ENCODE measurements around the gene PRKN.
A peak's percentile ranks its signal among the peaks of the same experiment; 100 is the strongest.

Gene PRKN

DNA sequence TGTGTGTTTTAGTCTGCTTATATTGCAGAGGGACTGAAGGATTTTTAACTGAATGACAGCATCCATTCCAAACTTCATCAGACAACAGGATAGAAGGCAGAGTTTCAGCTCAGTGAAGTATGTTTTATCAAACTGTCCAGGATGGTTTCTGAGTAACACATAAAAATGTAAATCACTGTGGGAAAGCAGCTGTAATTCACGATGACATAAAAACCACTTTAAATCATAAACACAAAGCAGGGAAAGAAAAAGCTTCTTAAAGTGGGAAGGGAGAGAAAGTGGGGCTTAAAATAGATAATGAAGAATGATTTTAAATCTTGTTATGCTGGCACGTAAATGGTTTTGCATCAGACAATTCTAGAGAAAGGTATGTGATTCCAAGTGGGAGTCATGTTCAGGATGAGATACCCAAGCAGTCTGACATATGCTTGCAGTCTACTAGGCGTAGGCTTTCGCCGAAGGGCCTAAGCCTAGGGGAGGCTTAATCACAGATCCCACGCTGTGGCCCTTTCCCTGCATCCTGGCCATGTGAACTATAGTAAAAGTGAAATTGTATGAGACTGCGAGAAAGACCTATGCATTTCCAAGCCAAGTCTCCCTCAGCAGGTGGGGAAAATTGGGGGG is 610.6 kb downstream of the PRKN start:
- ATAC-seq: no peak
- TF ChIP-seq RARB (CRISPR knock-in tag; IDR thresholded peaks at IDR 0.05): no peak
- no peak for TF ChIP-seq ARNTL (CRISPR knock-in tag; IDR thresholded peaks at IDR 0.05; ENCODE audit: borderline replicate concordance, low read depth)
- TF ChIP-seq ZNF565 (CRISPR knock-in tag; conservative IDR thresholded peaks at IDR 0.05; ENCODE audit: low read depth): no peak
- peak; percentile 64 for TF ChIP-seq ISL1 (CRISPR knock-in tag; IDR thresholded peaks at IDR 0.05)

DNA sequence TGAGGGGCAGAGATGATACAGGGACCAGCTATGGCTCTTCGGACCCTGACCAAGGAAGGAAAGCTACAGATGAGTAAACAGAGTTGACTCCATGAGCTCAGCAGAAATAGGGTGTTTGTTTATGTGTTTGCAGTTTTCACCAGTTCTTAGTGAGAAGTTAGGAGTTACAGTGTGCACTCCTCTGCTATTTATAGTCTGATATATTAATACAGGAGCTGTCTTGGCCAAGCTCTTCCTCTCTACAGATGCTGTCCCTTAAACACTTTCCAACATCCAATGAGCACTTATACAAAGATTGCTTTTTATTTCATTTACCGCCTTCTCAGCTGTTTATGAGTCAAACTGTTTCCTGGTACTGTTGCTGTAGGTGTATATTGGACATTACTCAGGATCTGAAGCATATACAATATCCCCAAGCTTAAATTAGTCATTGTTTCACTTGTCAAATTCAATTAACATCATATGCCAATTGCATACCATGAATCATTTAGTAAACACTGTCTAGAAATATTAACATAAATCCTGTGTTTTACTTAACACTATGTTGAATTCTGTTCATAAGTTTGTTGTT is 618.0 kb downstream of the PRKN start:
- no peak for TF ChIP-seq ZNF8 (CRISPR knock-in tag; IDR thresholded peaks at IDR 0.05)
- TF ChIP-seq, protein P1, sequence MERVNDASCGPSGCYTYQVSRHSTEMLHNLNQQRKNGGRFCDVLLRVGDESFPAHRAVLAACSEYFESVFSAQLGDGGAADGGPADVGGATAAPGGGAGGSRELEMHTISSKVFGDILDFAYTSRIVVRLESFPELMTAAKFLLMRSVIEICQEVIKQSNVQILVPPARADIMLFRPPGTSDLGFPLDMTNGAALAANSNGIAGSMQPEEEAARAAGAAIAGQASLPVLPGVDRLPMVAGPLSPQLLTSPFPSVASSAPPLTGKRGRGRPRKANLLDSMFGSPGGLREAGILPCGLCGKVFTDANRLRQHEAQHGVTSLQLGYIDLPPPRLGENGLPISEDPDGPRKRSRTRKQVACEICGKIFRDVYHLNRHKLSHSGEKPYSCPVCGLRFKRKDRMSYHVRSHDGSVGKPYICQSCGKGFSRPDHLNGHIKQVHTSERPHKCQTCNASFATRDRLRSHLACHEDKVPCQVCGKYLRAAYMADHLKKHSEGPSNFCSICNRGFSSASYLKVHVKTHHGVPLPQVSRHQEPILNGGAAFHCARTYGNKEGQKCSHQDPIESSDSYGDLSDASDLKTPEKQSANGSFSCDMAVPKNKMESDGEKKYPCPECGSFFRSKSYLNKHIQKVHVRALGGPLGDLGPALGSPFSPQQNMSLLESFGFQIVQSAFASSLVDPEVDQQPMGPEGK (CRISPR knock-in tag; IDR thresholded peaks at IDR 0.05; ENCODE audit: borderline replicate concordance): no peak
- no peak for TF ChIP-seq TOX (CRISPR knock-in tag; IDR thresholded peaks at IDR 0.05; ENCODE audit: borderline replicate concordance)
- TF ChIP-seq ZNF70 (CRISPR knock-in tag; IDR thresholded peaks at IDR 0.05): no peak
- no peak for TF ChIP-seq CSDC2 (CRISPR knock-in tag; IDR thresholded peaks at IDR 0.05)
- no peak for TF ChIP-seq ZFP3 (CRISPR knock-in tag; IDR thresholded peaks at IDR 0.05)
- TF ChIP-seq, protein P2, sequence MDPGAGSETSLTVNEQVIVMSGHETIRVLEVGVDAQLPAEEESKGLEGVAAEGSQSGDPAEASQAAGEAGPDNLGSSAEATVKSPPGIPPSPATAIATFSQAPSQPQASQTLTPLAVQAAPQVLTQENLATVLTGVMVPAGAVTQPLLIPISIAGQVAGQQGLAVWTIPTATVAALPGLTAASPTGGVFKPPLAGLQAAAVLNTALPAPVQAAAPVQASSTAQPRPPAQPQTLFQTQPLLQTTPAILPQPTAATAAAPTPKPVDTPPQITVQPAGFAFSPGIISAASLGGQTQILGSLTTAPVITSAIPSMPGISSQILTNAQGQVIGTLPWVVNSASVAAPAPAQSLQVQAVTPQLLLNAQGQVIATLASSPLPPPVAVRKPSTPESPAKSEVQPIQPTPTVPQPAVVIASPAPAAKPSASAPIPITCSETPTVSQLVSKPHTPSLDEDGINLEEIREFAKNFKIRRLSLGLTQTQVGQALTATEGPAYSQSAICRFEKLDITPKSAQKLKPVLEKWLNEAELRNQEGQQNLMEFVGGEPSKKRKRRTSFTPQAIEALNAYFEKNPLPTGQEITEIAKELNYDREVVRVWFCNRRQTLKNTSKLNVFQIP (CRISPR knock-in tag; IDR thresholded peaks at IDR 0.05; ENCODE audit: borderline replicate concordance, low read depth): no peak
- TF ChIP-seq, protein P3, sequence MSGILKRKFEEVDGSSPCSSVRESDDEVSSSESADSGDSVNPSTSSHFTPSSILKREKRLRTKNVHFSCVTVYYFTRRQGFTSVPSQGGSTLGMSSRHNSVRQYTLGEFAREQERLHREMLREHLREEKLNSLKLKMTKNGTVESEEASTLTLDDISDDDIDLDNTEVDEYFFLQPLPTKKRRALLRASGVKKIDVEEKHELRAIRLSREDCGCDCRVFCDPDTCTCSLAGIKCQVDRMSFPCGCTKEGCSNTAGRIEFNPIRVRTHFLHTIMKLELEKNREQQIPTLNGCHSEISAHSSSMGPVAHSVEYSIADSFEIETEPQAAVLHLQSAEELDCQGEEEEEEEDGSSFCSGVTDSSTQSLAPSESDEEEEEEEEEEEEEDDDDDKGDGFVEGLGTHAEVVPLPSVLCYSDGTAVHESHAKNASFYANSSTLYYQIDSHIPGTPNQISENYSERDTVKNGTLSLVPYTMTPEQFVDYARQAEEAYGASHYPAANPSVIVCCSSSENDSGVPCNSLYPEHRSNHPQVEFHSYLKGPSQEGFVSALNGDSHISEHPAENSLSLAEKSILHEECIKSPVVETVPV (CRISPR knock-in tag; IDR thresholded peaks at IDR 0.05): no peak
- TF ChIP-seq CREB5 (CRISPR knock-in tag; IDR thresholded peaks at IDR 0.05; ENCODE audit: low read depth): no peak
- no peak for TF ChIP-seq OSR1 (CRISPR knock-in tag; IDR thresholded peaks at IDR 0.05)
- no peak for TF ChIP-seq ZFP30 (CRISPR knock-in tag; IDR thresholded peaks at IDR 0.05)
- TF ChIP-seq TCF4 (CRISPR knock-in tag; IDR thresholded peaks at IDR 0.05; ENCODE audit: borderline replicate concordance): no peak
- TF ChIP-seq ARNTL (CRISPR knock-in tag; IDR thresholded peaks at IDR 0.05; ENCODE audit: borderline replicate concordance, low read depth): no peak
- no peak for TF ChIP-seq SNAI2 (CRISPR knock-in tag; IDR thresholded peaks at IDR 0.05)
- TF ChIP-seq ISL1 (CRISPR knock-in tag; IDR thresholded peaks at IDR 0.05): no peak
- TF ChIP-seq ESRRG (CRISPR knock-in tag; IDR thresholded peaks at IDR 0.05): no peak
- TF ChIP-seq RARB (CRISPR knock-in tag; IDR thresholded peaks at IDR 0.05): no peak
- no peak for TF ChIP-seq BACH2 (CRISPR knock-in tag; IDR thresholded peaks at IDR 0.05; ENCODE audit: borderline replicate concordance)
- ATAC-seq: no peak

GRCh38 chr6:162108041-162108440 is 619.5 kb downstream of the PRKN start:
- no peak for TF ChIP-seq ZNF565 (CRISPR knock-in tag; conservative IDR thresholded peaks at IDR 0.05; ENCODE audit: low read depth)
- ATAC-seq: no peak

DNA sequence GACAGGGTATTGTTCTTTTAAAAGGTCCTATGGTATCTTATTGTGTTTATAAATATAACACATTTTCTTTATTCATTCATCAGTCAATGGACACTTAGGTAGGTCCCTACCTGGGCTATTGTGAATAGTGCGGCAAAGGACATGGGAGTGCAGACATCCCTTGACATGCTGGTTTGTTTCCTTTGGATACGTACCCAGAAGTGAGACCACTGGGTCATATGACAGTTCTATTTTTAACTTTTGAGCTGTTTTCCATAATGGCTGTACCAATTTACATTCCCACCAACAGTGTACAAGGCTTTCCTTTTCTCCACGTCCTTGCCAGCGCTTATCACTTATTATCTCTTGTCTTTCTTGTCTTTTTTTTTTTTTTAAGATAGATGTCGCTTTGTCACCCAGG is 627.5 kb downstream of the PRKN start:
- ATAC-seq: no peak
- TF ChIP-seq, protein P2 (CRISPR knock-in tag; IDR thresholded peaks at IDR 0.05; ENCODE audit: borderline replicate concordance, low read depth): no peak
- no peak for TF ChIP-seq ZFP30 (CRISPR knock-in tag; IDR thresholded peaks at IDR 0.05)
- TF ChIP-seq ZNF8 (CRISPR knock-in tag; IDR thresholded peaks at IDR 0.05): no peak
- TF ChIP-seq, protein P1 (CRISPR knock-in tag; IDR thresholded peaks at IDR 0.05; ENCODE audit: borderline replicate concordance): no peak
- TF ChIP-seq PPARA (CRISPR knock-in tag; IDR thresholded peaks at IDR 0.05; ENCODE audit: borderline replicate concordance): no peak
- TF ChIP-seq ZNF565 (CRISPR knock-in tag; conservative IDR thresholded peaks at IDR 0.05; ENCODE audit: low read depth): no peak

All from SK-N-SH treated with all-trans-retinoic acid at 6 μM for 48 hours (cell line).